Uterus (tissue), 4 donors: ENCODE data around the gene ATF2. TPM values are rescaled to one million over a fixed set of nuclear protein-coding genes. Genes with fewer than 3 reads are reported as not detected.

Source experiments
- DNase-seq, 2 donors: peaks; one replicate each; pipeline ENCODE4 v3.0.0-alpha.2; 2019 to 2020
- H3K27ac ChIP-seq, 2 donors: fragments of 200-600 bp; sonication (generic); 1 replicate in 1 of 2; 2 replicates in 1 of 2; pipeline ENCODE4 v1.5.1; 2016 to 2018
- H3K27me3 ChIP-seq, 2 donors: fragments of 200-600 bp; sonication (generic); one replicate each; pipeline ENCODE4 v1.5.1; 2018 to 2019; ENCODE audit warnings: control low read depth in 1 of 2
- H3K36me3 ChIP-seq, 2 donors: fragments of 200-600 bp; sonication (generic); one replicate each; pipeline ENCODE4 v1.5.1; 2019; ENCODE audit warnings: control low read depth in 1 of 2
- H3K4me1 ChIP-seq, 2 donors: fragments of 200-600 bp; sonication (generic); one replicate each; pipeline ENCODE4 v1.5.1; 2018 to 2019; ENCODE audit warnings: control low read depth in 1 of 2
- H3K4me3 ChIP-seq, 2 donors: fragments of 200-600 bp; sonication (generic); 1 replicate in 1 of 2; 2 replicates in 1 of 2; pipeline ENCODE4 v1.5.1; 2018 to 2019; ENCODE audit warnings: mild to moderate bottlenecking in 1 of 2
- H3K9me3 ChIP-seq, 2 donors: fragments of 200-600 bp; sonication (generic); one replicate each; pipeline ENCODE4 v1.5.1; 2019; ENCODE audit warnings: control low read depth in 1 of 2
- CTCF ChIP-seq, 4 experiments: fragments of 200-600 bp in 2 of 4; fragments of 450-650 bp in 2 of 4; sonication (generic) in 2 of 4; IDR thresholded peaks; one replicate each; pipeline ENCODE4 v1.5.1; 2016 to 2019; ENCODE audit warnings: antibody characterized with exemption in 4 of 4, mild to moderate bottlenecking in 2 of 4, moderate library complexity in 1 of 4
- POLR2A ChIP-seq, 2 donors: fragments of 450-650 bp; IDR thresholded peaks; one replicate each; pipeline ENCODE4 v1.6.1; 2016; ENCODE audit warnings: antibody characterized with exemption in 2 of 2, mild to moderate bottlenecking in 1 of 2, moderate library complexity in 1 of 2
- intact Hi-C: fragments of 100-400 bp; cut with DNase I; formaldehyde crosslinking; loops from one replicate; pipeline ENCODE4 v1.15.1; 2023; ENCODE audit warnings: low total_unique reads
- total RNA-seq, 4 donors: library from RNA; depleted of rRNA in 3 of 4; stranded (reverse); fragments of >200 nt in 3 of 4; gene quantifications; one replicate each; pipeline versions ENCODE4 v1.1.0 to v1.2.4, GENCODE V29; 2014 to 2023
- donor health status: DM: yes; HTN: yes; CAD: no.

The ATF2 gene
- total RNA-seq, 4 donors from 2014 or later = 52.3 to 102 (median 79.2) TPM

DNA sequence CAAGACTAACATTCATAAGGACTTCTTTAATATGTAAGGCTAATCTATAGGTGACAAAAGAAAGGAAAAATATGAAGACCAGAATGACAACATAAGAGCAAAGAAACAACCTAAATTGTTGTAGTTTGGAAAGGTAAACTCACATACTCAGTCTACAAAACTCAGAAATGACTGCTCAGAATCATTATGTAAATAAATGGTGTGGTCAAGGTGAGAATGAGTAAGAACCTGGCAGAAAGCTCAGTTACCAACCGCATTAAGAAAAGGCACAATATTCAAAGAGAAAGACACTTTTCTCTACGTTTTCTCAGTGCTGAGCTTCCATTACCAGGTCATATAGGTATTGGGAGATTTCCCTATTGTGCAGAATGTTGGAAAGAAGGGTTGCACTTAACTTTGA is 15.8 kb downstream of the ATF2 start:
- intact Hi-C loops = no loop called here
- Histone ChIP-seq H3K4me1 (peaks cover 0 to 2% of the 10 kb centered on the region in 2 donors), H3K27me3 (no peaks in the 10 kb centered on the region), H3K4me3 (no peak overlapping the region), H3K36me3 (no peaks in the 10 kb centered on the region), H3K27ac (no peak overlapping the region), H3K9me3 (no peaks in the 10 kb centered on the region)
- TF ChIP-seq CTCF (IDR thresholded peaks at IDR 0.05) (no peak), POLR2A (IDR thresholded peaks at IDR 0.05) (no peak)
- DNase-seq = no peak

GRCh38 chr2:175151791-175152190 is 16.2 kb downstream of the ATF2 start:
- H3K27ac ChIP-seq = no peak overlapping the region
- no peaks in the 10 kb centered on the region for H3K36me3 ChIP-seq

DNA sequence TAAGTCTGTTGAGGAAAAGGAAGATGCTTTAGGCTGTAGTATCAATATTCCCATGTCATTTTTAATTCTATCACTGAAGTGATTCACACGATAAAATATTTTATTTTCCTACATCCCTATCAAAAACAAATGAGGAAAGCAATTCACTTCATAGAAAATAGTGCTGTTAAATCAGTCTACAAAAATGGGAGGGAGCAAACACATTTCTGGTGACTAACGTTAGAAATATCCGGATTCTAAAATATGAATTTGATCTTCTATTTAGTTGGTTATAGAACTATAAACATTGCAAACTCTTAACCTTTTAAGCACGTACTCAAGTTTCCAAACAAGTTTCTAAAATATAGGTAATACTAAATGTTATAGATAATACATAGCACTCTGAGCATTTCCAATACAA is 20.8 kb downstream of the ATF2 start:
- H3K4me1 ChIP-seq = no peaks in the 10 kb centered on the region
- H3K9me3 ChIP-seq = no peaks in the 10 kb centered on the region
- H3K36me3 ChIP-seq = no peaks in the 10 kb centered on the region
- H3K27me3 ChIP-seq = no peaks in the 10 kb centered on the region
- intact Hi-C loops = no loop called here
- no peak overlapping the region for H3K4me3 ChIP-seq
- TF ChIP-seq CTCF (IDR thresholded peaks at IDR 0.05) (no peak), POLR2A (IDR thresholded peaks at IDR 0.05) (no peak)
- H3K27ac ChIP-seq = no peak overlapping the region
- no peak for DNase-seq

More at GRCh38 chr2:175151791-175152190, 16.2 kb downstream of the ATF2 start:
- TF ChIP-seq CTCF (IDR thresholded peaks at IDR 0.05) (no peak), POLR2A (IDR thresholded peaks at IDR 0.05) (no peak)
- no peak for DNase-seq
- H3K9me3 ChIP-seq = no peaks in the 10 kb centered on the region
- H3K27me3 ChIP-seq = no peaks in the 10 kb centered on the region
- no peaks in the 10 kb centered on the region for H3K4me1 ChIP-seq
- no peak overlapping the region for H3K4me3 ChIP-seq
- intact Hi-C loops = no loop called here

GRCh38 chr2:175143678-175144077 is 24.3 kb downstream of the ATF2 start:
- Histone ChIP-seq H3K4me3 (no peak overlapping the region), H3K27ac (no peak overlapping the region), H3K27me3 (no peaks in the 10 kb centered on the region), H3K36me3 (no peaks in the 10 kb centered on the region), H3K9me3 (no peaks in the 10 kb centered on the region), H3K4me1 (no peaks in the 10 kb centered on the region)
- no peak for TF ChIP-seq POLR2A (IDR thresholded peaks at IDR 0.05)
- intact Hi-C loops = no loop called here
- DNase-seq = no peak

GRCh38 chr2:175143191-175143590 is 24.8 kb downstream of the ATF2 start:
- no peaks in the 10 kb centered on the region for H3K36me3 ChIP-seq
- H3K4me1 ChIP-seq = no peaks in the 10 kb centered on the region
- no peak for TF ChIP-seq CTCF (IDR thresholded peaks at IDR 0.05)
- TF ChIP-seq POLR2A (IDR thresholded peaks at IDR 0.05) = no peak
- no peaks in the 10 kb centered on the region for H3K9me3 ChIP-seq
- H3K4me3 ChIP-seq = no peak overlapping the region
- intact Hi-C loops = no loop called here
- H3K27ac ChIP-seq = no peak overlapping the region
- DNase-seq = no peak
- H3K27me3 ChIP-seq = no peaks in the 10 kb centered on the region

GRCh38 chr2:175140332-175140731 is 27.7 kb downstream of the ATF2 start:
- intact Hi-C loops = no loop called here
- H3K9me3 ChIP-seq = no peaks in the 10 kb centered on the region
- no peak for TF ChIP-seq CTCF (IDR thresholded peaks at IDR 0.05)
- TF ChIP-seq POLR2A (IDR thresholded peaks at IDR 0.05) = no peak
- H3K27me3 ChIP-seq = no peaks in the 10 kb centered on the region
- no peak overlapping the region for H3K4me3 ChIP-seq
- no peak for DNase-seq
- no peaks in the 10 kb centered on the region for H3K4me1 ChIP-seq
- no peak overlapping the region for H3K27ac ChIP-seq
- H3K36me3 ChIP-seq = no peaks in the 10 kb centered on the region
